Measurements from ENCODE around the gene MALL.
"Not testable (repeated sequence)": the region's sequence is repeated elsewhere in the genome, so short reads cannot be mapped to it uniquely, and the experiment has no call there.

The MALL gene

DNA sequence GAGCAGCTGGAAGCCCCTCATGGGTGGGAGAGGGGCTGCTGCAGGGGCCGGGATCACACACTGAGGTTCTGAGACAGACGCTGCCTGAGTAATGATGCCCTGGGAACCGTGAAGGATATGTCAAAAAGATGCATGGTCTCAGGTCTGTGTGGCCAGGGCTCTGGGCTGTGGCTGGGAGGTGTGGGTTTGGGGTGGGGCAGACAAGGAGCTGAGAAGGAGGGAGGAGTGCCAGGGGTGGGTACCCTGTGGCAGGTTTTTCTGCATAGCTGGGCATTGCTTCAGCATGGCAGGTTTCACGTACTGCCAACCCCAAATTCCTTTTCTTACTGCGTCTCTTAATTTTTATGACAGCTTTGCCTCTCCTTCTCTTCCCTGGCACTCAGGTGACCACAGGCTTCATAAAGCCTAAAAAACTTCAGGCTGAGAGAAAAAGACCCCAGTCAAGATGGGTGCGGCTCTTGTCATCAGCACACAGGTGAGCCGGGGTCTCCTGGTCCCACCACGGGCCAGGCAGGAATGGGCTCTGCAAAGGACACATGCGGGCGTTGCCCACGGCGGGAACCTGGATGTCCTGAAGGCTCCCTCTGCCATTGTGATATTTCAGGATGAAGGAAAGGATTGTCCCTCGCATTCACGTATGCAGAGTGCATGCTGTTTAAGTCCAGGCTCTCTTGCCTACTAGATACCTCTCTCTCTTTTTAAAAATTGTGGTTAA, 18.0 kb downstream of the MALL start:
- no peak for DNase-seq

- DNase-seq: no peak
These were observed 19.5 kb downstream of the MALL start for GRCh38 chr2:110095994-110096633.

DNA sequence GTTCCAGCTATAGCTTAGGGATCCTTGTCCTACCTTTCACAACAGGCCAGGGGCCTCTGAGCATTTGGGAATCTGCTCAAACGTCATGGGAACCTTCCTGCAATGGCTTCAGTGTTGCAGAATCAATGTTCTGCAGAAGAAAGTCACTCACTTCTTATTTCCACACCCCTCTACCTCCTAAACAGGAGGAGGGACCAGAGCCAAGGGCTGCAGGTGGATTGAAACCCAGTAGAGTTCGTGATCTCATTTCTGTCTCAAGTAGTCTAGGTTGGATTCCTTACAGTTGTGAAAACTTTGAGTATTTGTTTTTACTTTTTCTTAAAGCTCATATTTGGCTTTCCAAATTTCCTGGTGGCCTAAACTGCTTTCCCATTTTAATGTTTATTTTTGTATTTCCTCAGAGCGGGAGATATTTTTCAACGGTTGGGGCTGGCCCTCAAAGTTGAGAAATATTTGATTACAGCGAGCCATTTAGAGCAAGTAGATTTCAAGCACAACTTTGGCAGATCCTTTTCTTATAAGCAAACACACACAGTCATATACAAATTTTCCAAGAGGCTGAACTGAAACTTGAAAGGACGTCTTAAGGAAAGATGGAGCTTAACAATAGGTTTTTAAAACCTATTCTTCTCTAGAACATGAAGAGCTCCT, 20.6 kb downstream of the MALL start:
- DNase-seq: not testable (repeated sequence)

- not testable (repeated sequence) for DNase-seq
These were observed 21.7 kb downstream of the MALL start for GRCh38 chr2:110093924-110094323.

GRCh38 chr2:110090164-110090563, 25.5 kb downstream of the MALL start:
- DNase-seq: not testable (repeated sequence)

- not testable (repeated sequence) for DNase-seq
These were observed 31.9 kb downstream of the MALL start for GRCh38 chr2:110083757-110084156.

- not testable (repeated sequence) for DNase-seq
These were observed 32.5 kb downstream of the MALL start for GRCh38 chr2:110083162-110083561.

- not testable (repeated sequence) for DNase-seq
These were observed 37.5 kb downstream of the MALL start for GRCh38 chr2:110078104-110078503.

- not testable (repeated sequence) for DNase-seq
These were observed 39.7 kb downstream of the MALL start for GRCh38 chr2:110075896-110076295.

DNA sequence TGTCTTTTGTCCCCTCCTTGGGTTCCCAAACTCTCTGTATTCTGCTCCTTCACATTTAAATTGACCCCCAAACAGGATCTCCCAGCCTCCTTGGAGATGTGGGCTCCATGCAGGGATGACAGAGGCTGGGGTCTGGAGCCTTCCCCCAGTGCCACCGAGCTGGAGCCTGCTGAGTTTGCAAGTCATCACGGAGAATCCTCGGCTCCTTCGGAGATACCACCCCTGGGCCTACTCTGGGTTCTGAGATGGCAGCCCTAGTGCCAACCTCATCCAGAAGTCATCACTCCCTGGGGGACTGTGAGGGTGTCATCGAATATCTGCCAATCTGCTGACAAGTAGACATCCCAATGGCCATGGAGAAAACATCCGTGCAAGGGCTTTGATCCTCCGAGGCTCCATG, 45.8 kb downstream of the MALL start:
- not testable (repeated sequence) for DNase-seq

DNA sequence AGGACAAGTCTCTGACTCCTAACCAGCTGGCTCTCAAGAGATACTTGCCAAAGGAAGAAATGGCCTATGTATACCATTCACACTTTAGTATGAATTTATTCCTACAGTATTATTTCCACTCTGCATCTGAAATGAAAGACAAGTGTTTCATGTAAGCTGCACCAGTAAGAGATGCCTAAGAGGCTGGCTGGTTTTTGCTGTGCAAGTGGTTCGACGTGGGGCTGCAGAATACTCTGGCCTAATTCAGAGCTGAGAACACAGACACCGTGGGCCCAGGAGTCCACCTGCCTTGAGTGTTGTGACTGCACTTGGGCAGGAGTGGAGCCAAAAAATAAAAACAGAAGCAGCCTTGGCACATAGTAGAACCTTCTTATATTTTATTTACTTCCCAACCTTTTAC, 47.5 kb downstream of the MALL start:
- not testable (repeated sequence) for DNase-seq

- DNase-seq: not testable (repeated sequence)
These were observed 53.3 kb downstream of the MALL start for GRCh38 chr2:110062332-110062731.

DNA sequence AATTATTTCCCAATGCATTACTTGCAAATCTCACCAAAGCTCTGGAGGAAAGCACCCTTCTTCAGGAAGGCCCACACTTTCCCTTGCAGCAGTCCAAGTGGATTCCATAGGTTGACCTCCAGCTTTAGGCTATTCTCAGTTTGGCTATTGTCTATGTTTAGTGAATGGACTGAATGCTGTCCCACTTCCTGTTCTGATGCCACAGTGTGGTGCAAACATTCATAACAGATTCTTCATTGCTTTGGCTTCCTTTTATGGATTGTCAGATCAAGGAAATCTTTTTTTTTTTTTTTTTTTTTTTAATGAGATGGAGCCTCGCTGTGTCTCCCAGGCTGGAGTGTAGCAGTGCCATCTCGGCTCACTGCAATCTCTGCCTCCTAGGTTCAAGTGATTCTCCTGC, 55.1 kb downstream of the MALL start:
- DNase-seq: not testable (repeated sequence)

DNA sequence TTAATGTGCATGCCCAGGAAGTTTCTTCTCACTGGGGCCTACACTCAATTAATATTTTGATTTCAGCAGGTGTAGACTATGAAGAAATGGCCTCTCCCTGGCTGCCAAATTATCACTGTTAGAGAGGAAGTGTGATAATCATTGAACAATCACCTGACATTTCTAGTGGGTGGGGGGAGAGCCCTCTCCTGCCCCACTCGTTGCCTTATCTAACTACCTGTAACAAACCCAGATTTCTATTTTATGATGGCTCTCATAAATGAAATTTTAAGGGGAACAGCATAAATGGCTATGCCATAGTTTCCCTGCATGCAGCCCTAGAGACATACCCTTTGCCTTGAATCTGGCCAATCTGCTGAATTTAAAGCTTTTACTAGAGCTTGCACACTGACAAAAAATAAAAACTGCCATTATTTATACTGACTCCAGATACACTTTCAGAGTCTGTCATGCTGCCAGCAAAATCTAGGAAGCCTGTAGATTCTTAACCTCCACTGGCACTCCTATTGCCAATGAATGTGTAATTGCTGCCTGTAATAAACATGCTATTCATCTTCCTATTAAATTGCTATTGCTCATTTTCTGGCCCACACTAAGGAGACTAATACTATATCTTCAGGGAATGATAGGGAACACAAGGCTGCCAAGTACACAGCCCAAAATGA, 55.8 kb downstream of the MALL start:
- not testable (repeated sequence) for DNase-seq

GRCh38 chr2:110059009-110059693, 56.5 kb downstream of the MALL start:
- not testable (repeated sequence) for DNase-seq

- DNase-seq: not testable (repeated sequence)
These were observed 57.6 kb downstream of the MALL start for GRCh38 chr2:110058034-110058433.

GRCh38 chr2:110055819-110056408, 59.7 kb downstream of the MALL start:
- not testable (repeated sequence) for DNase-seq

GRCh38 chr2:110054521-110055407, 60.9 kb downstream of the MALL start:
- DNase-seq: peak; percentile 24

DNA sequence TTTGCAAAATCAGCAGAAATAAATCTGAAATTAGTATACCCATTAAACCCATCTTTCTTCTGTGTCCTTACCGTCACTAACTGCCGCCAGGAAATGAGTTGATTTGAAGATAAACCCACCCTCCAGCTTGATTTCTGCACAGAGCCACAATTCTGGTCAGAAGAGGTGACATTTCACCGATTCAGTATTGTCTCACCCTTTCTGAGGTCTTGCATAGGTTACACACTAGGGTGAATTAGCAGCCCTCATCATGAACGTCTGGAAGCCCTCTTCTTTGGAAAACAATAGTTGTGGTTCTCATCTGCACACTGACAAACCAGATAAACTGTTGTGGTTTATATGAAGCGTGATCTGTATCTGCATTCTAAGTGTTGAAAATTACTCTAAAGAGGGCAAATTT, 61.9 kb downstream of the MALL start:
- DNase-seq: not testable (repeated sequence)

- DNase-seq: not testable (repeated sequence)
These were observed 63.5 kb downstream of the MALL start for GRCh38 chr2:110052166-110052565.

DNA sequence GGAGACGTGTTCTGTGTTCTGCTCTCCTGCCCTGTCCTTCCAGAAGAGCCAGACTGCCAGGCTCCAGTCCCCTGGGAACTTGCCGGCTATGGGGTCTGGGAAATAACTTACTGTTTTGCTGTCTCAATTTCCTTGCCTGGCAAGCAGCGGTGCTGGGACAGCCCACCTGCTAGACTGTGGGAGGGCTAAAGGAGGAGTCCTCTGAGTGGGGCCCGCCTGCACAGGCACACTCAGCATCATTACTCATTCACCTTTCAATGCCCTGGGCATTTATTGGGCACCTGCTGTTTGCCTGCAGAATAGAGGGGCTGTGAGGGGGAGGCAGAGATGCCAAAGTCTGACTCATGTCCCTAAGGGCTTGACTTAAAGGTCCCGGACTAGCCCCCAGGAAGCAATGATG, 65.4 kb downstream of the MALL start:
- DNase-seq: not testable (repeated sequence)

Measured in EL (cell line).